Endothelial cell of umbilical vein (primary cell): ENCODE measurements around the gene SLC39A11. TPM values are rescaled to one million over a fixed set of nuclear protein-coding genes. Genes with fewer than 3 reads are reported as not detected.

Source experiments
- BruUV-seq: library from RNA; stranded (reverse); fragments of 400-500 nt; replicated peaks from 2 replicates; lab custom pipeline; 2021; lab: Mats Ljungman, UMichigan
- CTCF ChIA-PET: fragments of 300-600, 350-600 bp; sonication (Branson Sonifier 250); formaldehyde crosslinking; loops from one replicate; lab custom pipeline; 2021; ENCODE audit warnings: antibody characterized with exemption, inconsistent platforms; lab: Charles Lee
- POLR2A ChIA-PET: fragments of 300-600, 350-600 bp; sonication (Branson Sonifier 250); formaldehyde crosslinking; loops from one replicate; lab custom pipeline; 2021; ENCODE audit warnings: antibody characterized with exemption, inconsistent platforms; lab: Charles Lee
- DNase-seq: peaks from one replicate; pipeline ENCODE4 v3.0.0-alpha.2; 2011; ENCODE audit warnings: low read depth, low spot score
- FAIRE-seq: peaks from 2 replicates; lab custom pipeline; 2011; peaks lifted over from hg19 to GRCh38; lab: Jason Lieb, UNC
- H2AFZ ChIP-seq: 2 replicates; pipeline ENCODE4 v1.6.0; 2012; ENCODE audit warnings: low read depth, low read length, control low read depth, inconsistent platforms
- H3K27ac ChIP-seq: 2 replicates; pipeline ENCODE4 v1.5.1; 2011; ENCODE audit warnings: low read depth, mild to moderate bottlenecking, control low read depth, low read length, moderate library complexity; ENCODE audit not compliant: insufficient read depth
- H3K27me3 ChIP-seq, 2 experiments: 2 replicates each; pipeline versions ENCODE4 v1.6.0 to v1.6.1; 2011; ENCODE audit warnings: low read length in 2 of 2, mixed read lengths in 1 of 2; ENCODE audit not compliant: control insufficient read depth in 2 of 2, insufficient read depth in 2 of 2
- H3K36me3 ChIP-seq, 2 experiments: 2 replicates in 1 of 2; 3 replicates in 1 of 2; pipeline ENCODE4 v1.5.1; 2011; ENCODE audit warnings: low read length in 2 of 2, mild to moderate bottlenecking in 1 of 2, moderate library complexity in 1 of 2; ENCODE audit not compliant: control insufficient read depth in 2 of 2, insufficient read depth in 2 of 2; ENCODE audit errors: extremely low read depth in 1 of 2
- H3K4me1 ChIP-seq: 3 replicates; pipeline ENCODE4 v1.5.1; 2011; ENCODE audit warnings: mild to moderate bottlenecking, low read length; ENCODE audit not compliant: control insufficient read depth, insufficient read depth; ENCODE audit errors: extremely low read depth
- H3K4me2 ChIP-seq: 2 replicates; pipeline ENCODE4 v1.6.1; 2011; ENCODE audit warnings: low read length, control low read depth, mixed read lengths; ENCODE audit not compliant: insufficient read depth
- H3K4me3 ChIP-seq, 3 experiments: fragments of 200-600 bp in 1 of 3; sonication (generic), shearing (Covaris generic) in 1 of 3; replicated peaks in 1 of 3; 2 replicates each; pipeline ENCODE4 v1.5.1; 2011 to 2016; ENCODE audit warnings: control low read depth in 3 of 3, low read length in 3 of 3, mild to moderate bottlenecking in 2 of 3, inconsistent platforms in 1 of 3, low read depth in 1 of 3, moderate library complexity in 1 of 3; ENCODE audit not compliant: insufficient read depth in 1 of 3
- H3K79me2 ChIP-seq: 2 replicates; pipeline ENCODE4 v1.6.0; 2012; ENCODE audit warnings: low read length, inconsistent platforms; ENCODE audit not compliant: control insufficient read depth, insufficient read depth
- H3K9ac ChIP-seq: replicated peaks from 2 replicates; pipeline ENCODE3; 2011; ENCODE audit warnings: low read length, control low read depth; ENCODE audit not compliant: insufficient read depth; ENCODE audit errors: extremely low read depth
- H3K9me1 ChIP-seq: replicated peaks from 3 replicates; pipeline ENCODE4 v1.6.0; 2011; ENCODE audit warnings: mild to moderate bottlenecking, low read length; ENCODE audit not compliant: control insufficient read depth, insufficient read depth; ENCODE audit errors: extremely low read depth
- H3K9me3 ChIP-seq: replicated peaks from 2 replicates; pipeline ENCODE4 v1.5.1; 2012; ENCODE audit warnings: low read length, inconsistent platforms; ENCODE audit not compliant: control insufficient read depth, insufficient read depth
- H4K20me1 ChIP-seq: replicated peaks from 2 replicates; pipeline ENCODE3; 2011; ENCODE audit warnings: mild to moderate bottlenecking, low read length; ENCODE audit not compliant: control insufficient read depth, insufficient read depth; ENCODE audit errors: extremely low read depth
- EZH2 ChIP-seq: IDR thresholded peaks from 2 replicates; pipeline ENCODE4 v1.6.1; 2012; ENCODE audit warnings: borderline replicate concordance, low read depth, mild to moderate bottlenecking, moderate library complexity, low read length, inconsistent platforms; ENCODE audit not compliant: severe bottlenecking
- FOS ChIP-seq: IDR thresholded peaks from 2 replicates; pipeline ENCODE4 v1.6.1; 2011; ENCODE audit warnings: mild to moderate bottlenecking, low read length, moderate library complexity, borderline replicate concordance; ENCODE audit not compliant: insufficient read depth
- GATA2 ChIP-seq: IDR thresholded peaks from 2 replicates; pipeline ENCODE4 v1.7.0; 2011; ENCODE audit warnings: low read depth, mild to moderate bottlenecking, moderate library complexity, mixed read lengths, low read length; ENCODE audit not compliant: insufficient read length, insufficient read depth
- JUN ChIP-seq: IDR thresholded peaks from 2 replicates; pipeline ENCODE4 v1.6.1; 2011; ENCODE audit warnings: borderline replicate concordance, low read depth; ENCODE audit not compliant: insufficient read length, insufficient read depth
- MYC ChIP-seq: IDR thresholded peaks from one replicate; pipeline ENCODE4 v1.6.1; 2011; ENCODE audit warnings: mild to moderate bottlenecking, low read depth, low read length
- POLR2A ChIP-seq: IDR thresholded peaks from 2 replicates; pipeline ENCODE4 v1.6.1; 2012; ENCODE audit warnings: low read depth, mild to moderate bottlenecking, control low read depth, low read length
- POLR2AphosphoS5 ChIP-seq: IDR thresholded peaks from 2 replicates; pipeline ENCODE4 v1.6.1; 2012; ENCODE audit warnings: low read depth, mild to moderate bottlenecking, control low read depth, low read length, moderate library complexity; ENCODE audit not compliant: insufficient read depth
- dilution Hi-C: fragments of 300-500 bp; cut with MboI; formaldehyde crosslinking; loops from one replicate; pipeline ENCODE4 v1.15.0; 2019; ENCODE audit warnings: low sequenced_read_pairs; ENCODE audit not compliant: extremely low pct_ligation_motif_present
- intact Hi-C: fragments of 100-400 bp; cut with micrococcal nuclease; formaldehyde crosslinking; loops from one replicate; pipeline ENCODE4 v1.10.0; 2022
- polyA plus RNA-seq, 4 experiments: library from polyadenylated mRNA; depleted of rRNA in 3 of 4; stranded (reverse) in 3 of 4; unstranded in 1 of 4; fragments of >200 nt; gene quantifications; 2 replicates each; pipeline versions ENCODE4 v1.2.1 to v1.2.3, GENCODE V29; 2011 to 2012; ENCODE audit warnings: missing spikeins in 1 of 4
- total RNA-seq: library from RNA; stranded (reverse); gene quantifications from 2 replicates; pipeline ENCODE4 v1.2.3, GENCODE V29; 2021
- TF ChIP-seq, protein P1 (sequence below): IDR thresholded peaks from 2 replicates; pipeline ENCODE4 v1.6.1; 2011; ENCODE audit not compliant: insufficient read depth, insufficient read length
- TF ChIP-seq, protein P2 (sequence below), 2 donors: IDR thresholded peaks; 1 replicate in 1 of 2; 2 replicates in 1 of 2; pipeline ENCODE4 v1.5.1; 2011; ENCODE audit warnings: low read length in 2 of 2, mild to moderate bottlenecking in 2 of 2, moderate library complexity in 2 of 2, control low read depth in 1 of 2, inconsistent platforms in 1 of 2, low read depth in 1 of 2; ENCODE audit not compliant: insufficient read depth in 1 of 2; ENCODE audit errors: extremely low read depth in 1 of 2

SLC39A11 gene
- total and polyA plus RNA-seq, 2 donors (not counting 3 experiments of a cell fraction or from before 2014, with no cell fraction given), result 8.1 to 11.9 TPM

- no peak overlapping the region for H3K4me3 ChIP-seq
- H3K9me3 ChIP-seq, result no peaks in the 10 kb centered on the region
- BruUV-seq, result no TSS peak
- no peaks in the 10 kb centered on the region for H4K20me1 ChIP-seq
- no peaks in the 10 kb centered on the region for H3K4me1 ChIP-seq
- H2AFZ ChIP-seq, result no peak overlapping the region
- no peaks in the 10 kb centered on the region for H3K79me2 ChIP-seq
- no peak overlapping the region for H3K9ac ChIP-seq
- H3K27me3 ChIP-seq, result no peaks in the 10 kb centered on the region
- H3K9me1 ChIP-seq, result no peaks in the 10 kb centered on the region
- ChIA-PET CTCF (interaction anchor here (1.1 kb wide), 1 partner anchor 50 kb away, joined by 3 read pairs; no protein-coding TSS in a partner anchor), POLR2A (no interaction called here)
- H3K4me2 ChIP-seq, result no peak overlapping the region
- TF ChIP-seq, protein P1, sequence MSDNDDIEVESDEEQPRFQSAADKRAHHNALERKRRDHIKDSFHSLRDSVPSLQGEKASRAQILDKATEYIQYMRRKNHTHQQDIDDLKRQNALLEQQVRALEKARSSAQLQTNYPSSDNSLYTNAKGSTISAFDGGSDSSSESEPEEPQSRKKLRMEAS, result no peak
- TF ChIP-seq POLR2AphosphoS5 (no peak), JUN (no peak), EZH2 (no peak), GATA2 (no peak), MYC (no peak), FOS (no peak), POLR2A (no peak)
- TF ChIP-seq, protein P2, sequence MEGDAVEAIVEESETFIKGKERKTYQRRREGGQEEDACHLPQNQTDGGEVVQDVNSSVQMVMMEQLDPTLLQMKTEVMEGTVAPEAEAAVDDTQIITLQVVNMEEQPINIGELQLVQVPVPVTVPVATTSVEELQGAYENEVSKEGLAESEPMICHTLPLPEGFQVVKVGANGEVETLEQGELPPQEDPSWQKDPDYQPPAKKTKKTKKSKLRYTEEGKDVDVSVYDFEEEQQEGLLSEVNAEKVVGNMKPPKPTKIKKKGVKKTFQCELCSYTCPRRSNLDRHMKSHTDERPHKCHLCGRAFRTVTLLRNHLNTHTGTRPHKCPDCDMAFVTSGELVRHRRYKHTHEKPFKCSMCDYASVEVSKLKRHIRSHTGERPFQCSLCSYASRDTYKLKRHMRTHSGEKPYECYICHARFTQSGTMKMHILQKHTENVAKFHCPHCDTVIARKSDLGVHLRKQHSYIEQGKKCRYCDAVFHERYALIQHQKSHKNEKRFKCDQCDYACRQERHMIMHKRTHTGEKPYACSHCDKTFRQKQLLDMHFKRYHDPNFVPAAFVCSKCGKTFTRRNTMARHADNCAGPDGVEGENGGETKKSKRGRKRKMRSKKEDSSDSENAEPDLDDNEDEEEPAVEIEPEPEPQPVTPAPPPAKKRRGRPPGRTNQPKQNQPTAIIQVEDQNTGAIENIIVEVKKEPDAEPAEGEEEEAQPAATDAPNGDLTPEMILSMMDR (IDR thresholded peaks at IDR 0.05; ENCODE audit: extremely low read depth in 1 of 2, insufficient read depth in 1 of 2, low read depth in 1 of 2, low read length in 2 of 2), result no peak
- FAIRE-seq (no peak), DNase-seq (no peak)
- dilution Hi-C loops (no loop called here), intact Hi-C loops (no loop called here)
- H3K27ac ChIP-seq, result no peak overlapping the region
- no peaks in the 10 kb centered on the region for H3K36me3 ChIP-seq
Observed at GRCh38 chr17:72677108-72677507, 415.4 kb downstream of the SLC39A11 start.
